NCI-H524 treated with DMSO at 0.1 percent for 48 hours (cell line): ENCODE results near the gene SCCPDH.

ENCODE experiments used
- DNase-seq: peaks from one replicate; lab custom pipeline; 2025; lab: John Stamatoyannopoulos, UW

Gene SCCPDH

GRCh38 chr1:246785494-246786111, 61.4 kb downstream of the SCCPDH start:
- DNase-seq: no peak

GRCh38 chr1:246786606-246787238, 62.5 kb downstream of the SCCPDH start:
- no peak for DNase-seq

GRCh38 chr1:246787781-246788513, 63.7 kb downstream of the SCCPDH start:
- DNase-seq: no peak

- no peak for DNase-seq
These were observed 64.7 kb downstream of the SCCPDH start for GRCh38 chr1:246788895-246789338.

GRCh38 chr1:246789454-246790339, 65.5 kb downstream of the SCCPDH start:
- DNase-seq: no peak

- DNase-seq: no peak
These were observed 66.2 kb downstream of the SCCPDH start for GRCh38 chr1:246790364-246790763.

- no peak for DNase-seq
These were observed 66.6 kb downstream of the SCCPDH start for GRCh38 chr1:246790833-246791232.

- no peak for DNase-seq
These were observed 67.2 kb downstream of the SCCPDH start for GRCh38 chr1:246791303-246791918.

- DNase-seq: no peak
These were observed 68.4 kb downstream of the SCCPDH start for GRCh38 chr1:246792603-246793002.

GRCh38 chr1:246793356-246793896, 69.2 kb downstream of the SCCPDH start:
- no peak for DNase-seq

GRCh38 chr1:246794048-246794827, 70.0 kb downstream of the SCCPDH start:
- DNase-seq: no peak

GRCh38 chr1:246794828-246795671, 70.8 kb downstream of the SCCPDH start:
- no peak for DNase-seq

- DNase-seq: no peak
These were observed 71.9 kb downstream of the SCCPDH start for GRCh38 chr1:246795906-246796694.

- DNase-seq: no peak
These were observed 72.9 kb downstream of the SCCPDH start for GRCh38 chr1:246797157-246797556.

GRCh38 chr1:246797597-246797996, 73.4 kb downstream of the SCCPDH start:
- no peak for DNase-seq

GRCh38 chr1:246798107-246798506, 73.9 kb downstream of the SCCPDH start:
- DNase-seq: no peak

GRCh38 chr1:246798606-246799496, 74.6 kb downstream of the SCCPDH start:
- DNase-seq: no peak

GRCh38 chr1:246800356-246800755, 76.1 kb downstream of the SCCPDH start:
- DNase-seq: no peak
